Measurements from ENCODE around the gene PARD3.

PARD3 gene

GRCh38 chr10:34736976-34737771, 77.9 kb downstream of the PARD3 start:
- no peak for DNase-seq

- no peak for DNase-seq
Measured at GRCh38 chr10:34734918-34735317, 80.2 kb downstream of the PARD3 start.

- DNase-seq, result no peak
Measured at GRCh38 chr10:34732926-34733325, 82.2 kb downstream of the PARD3 start.

- DNase-seq, result no peak
Measured at GRCh38 chr10:34731885-34732701, 83.0 kb downstream of the PARD3 start.

- no peak for DNase-seq
Measured at GRCh38 chr10:34731213-34731612, 83.9 kb downstream of the PARD3 start.

GRCh38 chr10:34730726-34731125, 84.4 kb downstream of the PARD3 start:
- no peak for DNase-seq

GRCh38 chr10:34729619-34730018, 85.5 kb downstream of the PARD3 start:
- no peak for DNase-seq

GRCh38 chr10:34728361-34728760, 86.7 kb downstream of the PARD3 start:
- no peak for DNase-seq

- DNase-seq, result no peak
Measured at GRCh38 chr10:34727595-34728033, 87.5 kb downstream of the PARD3 start.

GRCh38 chr10:34726862-34727261, 88.2 kb downstream of the PARD3 start:
- DNase-seq, result no peak

- peak; percentile 59 for DNase-seq
Measured at GRCh38 chr10:34723750-34724149, 91.3 kb downstream of the PARD3 start.

- DNase-seq, result no peak
Measured at GRCh38 chr10:34722404-34722803, 92.7 kb downstream of the PARD3 start.

GRCh38 chr10:34721208-34721840, 93.8 kb downstream of the PARD3 start:
- DNase-seq, result peak; percentile 49

- DNase-seq, result no peak
Measured at GRCh38 chr10:34719746-34720145, 95.3 kb downstream of the PARD3 start.

- DNase-seq, result no peak
Measured at GRCh38 chr10:34719328-34719727, 95.8 kb downstream of the PARD3 start.

- DNase-seq, result no peak
Measured at GRCh38 chr10:34717429-34717828, 97.7 kb downstream of the PARD3 start.

- DNase-seq, result no peak
Measured at GRCh38 chr10:34716958-34717357, 98.1 kb downstream of the PARD3 start.

GRCh38 chr10:34716234-34716633, 98.9 kb downstream of the PARD3 start:
- no peak for DNase-seq

- no peak for DNase-seq
Measured at GRCh38 chr10:34715511-34716187, 99.4 kb downstream of the PARD3 start.

- DNase-seq, result no peak
Measured at GRCh38 chr10:34713875-34714274, 101.2 kb downstream of the PARD3 start.

GRCh38 chr10:34711500-34711899, 103.6 kb downstream of the PARD3 start:
- no peak for DNase-seq

GRCh38 chr10:34710391-34710751, 104.7 kb downstream of the PARD3 start:
- no peak for DNase-seq

All from femur (tissue), 1 donor.